HCT116 (cell line): ENCODE measurements around the gene FRY. TPM values are rescaled to one million over a fixed set of nuclear protein-coding genes. Genes with fewer than 3 reads are reported as not detected.

Experiments
- ATAC-seq: fragments of 200-7000 bp; cut with Tn5 transposase; 2 replicates; pipeline ENCODE4 v1.9.1; 2020; ENCODE audit warnings: mild to moderate bottlenecking, moderate library complexity
- BruUV-seq: library from RNA; stranded (reverse); fragments of 400-500 nt; replicated peaks from 2 replicates; lab custom pipeline; 2021; lab: Mats Ljungman, UMichigan
- CTCF ChIA-PET: fragments of 300-600 bp; sonication (Branson Sonifier 250); formaldehyde crosslinking; loops from one replicate; lab custom pipeline; 2021; ENCODE audit warnings: antibody characterized with exemption; lab: Charles Lee
- POLR2A ChIA-PET: fragments of 300-600, 350-600 bp; sonication (Branson Sonifier 250); formaldehyde crosslinking; loops from one replicate; lab custom pipeline; 2021; ENCODE audit warnings: antibody characterized with exemption; lab: Charles Lee
- RAD21 ChIA-PET, 2 experiments: fragments of 300-600 bp; sonication (Branson Sonifier 250); formaldehyde crosslinking; loops; one replicate each; lab custom pipeline; 2023; ENCODE audit warnings: low total read pairs in 2 of 2; ENCODE audit not compliant: uncharacterized antibody in 2 of 2, unreplicated experiment in 2 of 2, low non-redundant PET in 1 of 2; lab: Charles Lee
- DNase-seq: peaks from one replicate; pipeline ENCODE4 v3.0.0-alpha.2; 2010; ENCODE audit warnings: low read depth, low spot score
- H2AFZ ChIP-seq: fragments of 200-600 bp; shearing (Covaris generic), sonication (generic); 2 replicates; pipeline ENCODE4 v1.6.1; 2017; ENCODE audit warnings: low read depth, mixed run types, mixed read lengths, antibody characterized with exemption, low read length; ENCODE audit not compliant: poor library complexity, severe bottlenecking
- H3K27ac ChIP-seq: 2 replicates; pipeline ENCODE4 v1.5.1; 2012; ENCODE audit warnings: low read depth, low read length
- H3K27me3 ChIP-seq: fragments of 200-600 bp; sonication (generic); 2 replicates; pipeline ENCODE4 v1.6.1; 2016; ENCODE audit warnings: mixed run types, low read length, mixed read lengths; ENCODE audit not compliant: insufficient read depth
- H3K36me3 ChIP-seq, 2 experiments: fragments of 200-500 bp in 1 of 2; fragments of 200-600 bp in 1 of 2; sonication (Bioruptor generic) in 1 of 2; sonication (generic) in 1 of 2; 2 replicates each; pipeline versions ENCODE4 v1.5.1 to v1.6.1; 2014 to 2016; ENCODE audit warnings: low read length in 2 of 2, inconsistent platforms in 1 of 2, mixed read lengths in 1 of 2, mixed run types in 1 of 2; ENCODE audit not compliant: insufficient read depth in 2 of 2, control insufficient read depth in 1 of 2
- H3K4me1 ChIP-seq, 2 experiments: fragments of 200-600 bp in 1 of 2; sonication (generic) in 1 of 2; 2 replicates each; pipeline versions ENCODE4 v1.5.1 to v1.6.1; 2012 to 2017; ENCODE audit warnings: low read length in 2 of 2, inconsistent platforms in 1 of 2, mild to moderate bottlenecking in 1 of 2, mixed read lengths in 1 of 2, mixed run types in 1 of 2, moderate library complexity in 1 of 2; ENCODE audit not compliant: insufficient read depth in 2 of 2, control insufficient read depth in 1 of 2
- H3K4me2 ChIP-seq: fragments of 200-600 bp; sonication (generic); 2 replicates; pipeline ENCODE4 v1.6.1; 2017; ENCODE audit warnings: mixed run types, low read length, mixed read lengths
- H3K4me3 ChIP-seq, 2 experiments: fragments of 200-600 bp in 1 of 2; sonication (generic) in 1 of 2; replicated peaks in 1 of 2; 2 replicates each; pipeline ENCODE4 v1.5.1; 2011 to 2016; ENCODE audit warnings: low read length in 2 of 2, control low read depth in 1 of 2, low read depth in 1 of 2, mild to moderate bottlenecking in 1 of 2, mixed read lengths in 1 of 2, mixed run types in 1 of 2
- H3K79me2 ChIP-seq: fragments of 200-600 bp; sonication (generic); 2 replicates; pipeline ENCODE4 v1.6.1; 2017; ENCODE audit warnings: mild to moderate bottlenecking, mixed run types, low read length, moderate library complexity, mixed read lengths; ENCODE audit not compliant: insufficient read depth
- H3K9ac ChIP-seq: fragments of 200-600 bp; sonication (generic); 2 replicates; pipeline ENCODE4 v1.6.1; 2016; ENCODE audit warnings: low read length, mixed read lengths
- H3K9me2 ChIP-seq: fragments of 200-600 bp; sonication (generic), shearing (Covaris generic); 2 replicates; pipeline ENCODE4 v1.6.1; 2017; ENCODE audit warnings: mixed run types, mild to moderate bottlenecking, moderate library complexity; ENCODE audit not compliant: insufficient read depth
- H3K9me3 ChIP-seq, 2 experiments: fragments of 200-500 bp in 1 of 2; fragments of 200-600 bp in 1 of 2; sonication (Bioruptor generic) in 1 of 2; sonication (generic) in 1 of 2; 2 replicates each; pipeline ENCODE4 v1.6.1; 2014 to 2017; ENCODE audit warnings: low read length in 2 of 2, mixed read lengths in 2 of 2, inconsistent platforms in 1 of 2, low read depth in 1 of 2, mild to moderate bottlenecking in 1 of 2, mixed run types in 1 of 2, moderate library complexity in 1 of 2; ENCODE audit not compliant: control insufficient read depth in 1 of 2, insufficient read depth in 1 of 2
- H4K20me1 ChIP-seq: fragments of 200-600 bp; sonication (generic), shearing (Covaris generic); 2 replicates; pipeline ENCODE4 v1.6.1; 2017; ENCODE audit warnings: mixed run types, mild to moderate bottlenecking, moderate library complexity; ENCODE audit not compliant: insufficient read depth
- CBX3 ChIP-seq: IDR thresholded peaks from 2 replicates; pipeline ENCODE4 v1.6.1; 2012; ENCODE audit warnings: low read depth
- ELF1 ChIP-seq: IDR thresholded peaks from 2 replicates; pipeline ENCODE4 v1.6.1; 2012; ENCODE audit warnings: low read depth, borderline replicate concordance
- SP1 ChIP-seq: IDR thresholded peaks from 2 replicates; pipeline ENCODE4 v1.6.1; 2012; ENCODE audit warnings: low read depth
- SRF ChIP-seq: IDR thresholded peaks from 2 replicates; pipeline ENCODE4 v1.6.1; 2012; ENCODE audit warnings: low read depth
- TCF7L2 ChIP-seq: IDR thresholded peaks from 2 replicates; pipeline ENCODE4 v1.7.0; 2011; ENCODE audit warnings: borderline replicate concordance, inconsistent platforms; ENCODE audit not compliant: insufficient read depth, insufficient read length; ENCODE audit errors: extremely low read depth
- YY1 ChIP-seq: IDR thresholded peaks from 2 replicates; pipeline ENCODE4 v1.6.1; 2011; ENCODE audit warnings: low read length, low read depth, moderate library complexity, mild to moderate bottlenecking; ENCODE audit not compliant: insufficient replicate concordance; ENCODE audit errors: extremely low read depth
- ZFX ChIP-seq: fragments of 450-650 bp; IDR thresholded peaks from 2 replicates; pipeline ENCODE4 v1.6.1; 2017
- ZNF274 ChIP-seq: fragments of 200-500 bp; sonication (Bioruptor generic); IDR thresholded peaks from 2 replicates; pipeline ENCODE4 v1.6.1; 2014; ENCODE audit warnings: mild to moderate bottlenecking, low read depth, low read length, inconsistent platforms
- intact Hi-C: fragments of 100-400 bp; cut with micrococcal nuclease; formaldehyde crosslinking; loops from 2 replicates; pipeline ENCODE4 v1.10.0; 2022
- total RNA-seq: library from RNA; stranded (reverse); gene quantifications from one replicate; pipeline ENCODE4 v1.2.1, GENCODE V29; 2021; ENCODE audit not compliant: unreplicated experiment
- TF ChIP-seq, protein P1 (sequence below): IDR thresholded peaks from 2 replicates; pipeline ENCODE4 v1.6.1; 2011; ENCODE audit warnings: mild to moderate bottlenecking, low read length, moderate library complexity; ENCODE audit not compliant: insufficient replicate concordance; ENCODE audit errors: extremely low read depth
- TF ChIP-seq, protein P2 (sequence below): IDR thresholded peaks from 2 replicates; pipeline ENCODE4 v1.6.1; 2012
- TF ChIP-seq, protein P3 (sequence below): IDR thresholded peaks from 2 replicates; pipeline ENCODE4 v1.6.1; 2012; ENCODE audit warnings: low read depth

FRY gene
- total RNA-seq, 1 experiment from 2014 or later = 1.4 TPM

DNA sequence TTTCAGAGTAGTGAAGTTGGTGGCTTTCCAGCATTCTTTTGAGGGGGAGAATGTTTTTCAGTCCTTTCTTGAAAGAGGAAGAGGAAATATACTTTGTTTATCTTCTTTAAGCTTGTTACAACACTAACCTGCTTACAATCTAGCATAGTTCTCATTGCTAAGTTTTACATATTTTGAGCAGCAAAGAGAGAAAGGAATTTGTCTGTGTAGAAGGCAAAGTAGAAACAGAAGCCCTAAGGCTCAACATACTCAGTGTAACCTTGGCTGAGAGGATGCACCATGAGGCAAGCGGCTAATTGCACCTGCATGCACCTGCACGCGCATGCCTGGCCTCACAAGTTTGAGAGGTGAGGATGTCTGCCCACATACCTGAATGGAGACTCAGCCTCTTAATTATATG lies 2.2 kb downstream of the FRY start:
- intact Hi-C loops = no loop called here
- Histone ChIP-seq H3K4me1 (peaks cover 7 to 10% of the 10 kb centered on the region in 2 experiments; a peak in 3 of 4 replicates), H3K4me2 (no peak overlapping the region), H4K20me1 (no peaks in the 10 kb centered on the region)
- BruUV-seq = no TSS peak
- POLR2A ChIA-PET = no interaction called here
- CTCF ChIA-PET = no interaction called here
- no peak for TF ChIP-seq ZFX
- no peak for TF ChIP-seq ZNF274
- TF ChIP-seq TCF7L2 = no peak
- no peak for TF ChIP-seq YY1
- TF ChIP-seq, protein P1, sequence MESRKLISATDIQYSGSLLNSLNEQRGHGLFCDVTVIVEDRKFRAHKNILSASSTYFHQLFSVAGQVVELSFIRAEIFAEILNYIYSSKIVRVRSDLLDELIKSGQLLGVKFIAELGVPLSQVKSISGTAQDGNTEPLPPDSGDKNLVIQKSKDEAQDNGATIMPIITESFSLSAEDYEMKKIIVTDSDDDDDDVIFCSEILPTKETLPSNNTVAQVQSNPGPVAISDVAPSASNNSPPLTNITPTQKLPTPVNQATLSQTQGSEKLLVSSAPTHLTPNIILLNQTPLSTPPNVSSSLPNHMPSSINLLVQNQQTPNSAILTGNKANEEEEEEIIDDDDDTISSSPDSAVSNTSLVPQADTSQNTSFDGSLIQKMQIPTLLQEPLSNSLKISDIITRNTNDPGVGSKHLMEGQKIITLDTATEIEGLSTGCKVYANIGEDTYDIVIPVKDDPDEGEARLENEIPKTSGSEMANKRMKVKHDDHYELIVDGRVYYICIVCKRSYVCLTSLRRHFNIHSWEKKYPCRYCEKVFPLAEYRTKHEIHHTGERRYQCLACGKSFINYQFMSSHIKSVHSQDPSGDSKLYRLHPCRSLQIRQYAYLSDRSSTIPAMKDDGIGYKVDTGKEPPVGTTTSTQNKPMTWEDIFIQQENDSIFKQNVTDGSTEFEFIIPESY = no peak
- TF ChIP-seq SRF = no peak
- no peak for TF ChIP-seq SP1
- TF ChIP-seq ELF1 = no peak
- TF ChIP-seq, protein P2, sequence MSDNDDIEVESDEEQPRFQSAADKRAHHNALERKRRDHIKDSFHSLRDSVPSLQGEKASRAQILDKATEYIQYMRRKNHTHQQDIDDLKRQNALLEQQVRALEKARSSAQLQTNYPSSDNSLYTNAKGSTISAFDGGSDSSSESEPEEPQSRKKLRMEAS = no peak
- TF ChIP-seq CBX3 = no peak
- TF ChIP-seq, protein P3, sequence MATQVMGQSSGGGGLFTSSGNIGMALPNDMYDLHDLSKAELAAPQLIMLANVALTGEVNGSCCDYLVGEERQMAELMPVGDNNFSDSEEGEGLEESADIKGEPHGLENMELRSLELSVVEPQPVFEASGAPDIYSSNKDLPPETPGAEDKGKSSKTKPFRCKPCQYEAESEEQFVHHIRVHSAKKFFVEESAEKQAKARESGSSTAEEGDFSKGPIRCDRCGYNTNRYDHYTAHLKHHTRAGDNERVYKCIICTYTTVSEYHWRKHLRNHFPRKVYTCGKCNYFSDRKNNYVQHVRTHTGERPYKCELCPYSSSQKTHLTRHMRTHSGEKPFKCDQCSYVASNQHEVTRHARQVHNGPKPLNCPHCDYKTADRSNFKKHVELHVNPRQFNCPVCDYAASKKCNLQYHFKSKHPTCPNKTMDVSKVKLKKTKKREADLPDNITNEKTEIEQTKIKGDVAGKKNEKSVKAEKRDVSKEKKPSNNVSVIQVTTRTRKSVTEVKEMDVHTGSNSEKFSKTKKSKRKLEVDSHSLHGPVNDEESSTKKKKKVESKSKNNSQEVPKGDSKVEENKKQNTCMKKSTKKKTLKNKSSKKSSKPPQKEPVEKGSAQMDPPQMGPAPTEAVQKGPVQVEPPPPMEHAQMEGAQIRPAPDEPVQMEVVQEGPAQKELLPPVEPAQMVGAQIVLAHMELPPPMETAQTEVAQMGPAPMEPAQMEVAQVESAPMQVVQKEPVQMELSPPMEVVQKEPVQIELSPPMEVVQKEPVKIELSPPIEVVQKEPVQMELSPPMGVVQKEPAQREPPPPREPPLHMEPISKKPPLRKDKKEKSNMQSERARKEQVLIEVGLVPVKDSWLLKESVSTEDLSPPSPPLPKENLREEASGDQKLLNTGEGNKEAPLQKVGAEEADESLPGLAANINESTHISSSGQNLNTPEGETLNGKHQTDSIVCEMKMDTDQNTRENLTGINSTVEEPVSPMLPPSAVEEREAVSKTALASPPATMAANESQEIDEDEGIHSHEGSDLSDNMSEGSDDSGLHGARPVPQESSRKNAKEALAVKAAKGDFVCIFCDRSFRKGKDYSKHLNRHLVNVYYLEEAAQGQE = no peak
- TF ChIP-seq, all 23 proteins: peak for 0
- Histone ChIP-seq H3K27ac (no peak overlapping the region), H3K9me3 (no peaks in the 10 kb centered on the region), H3K79me2 (no peaks in the 10 kb centered on the region), H3K4me3 (no peak overlapping the region), H3K36me3 (no peaks in the 10 kb centered on the region), H3K9ac (no peak overlapping the region), H2AFZ (no peak overlapping the region), H3K27me3 (no peaks in the 10 kb centered on the region), H3K9me2 (no peaks in the 10 kb centered on the region)
- no peak for DNase-seq
- ATAC-seq = no peak
- RAD21 ChIA-PET = no interaction called here
